Measurements from ENCODE around the gene DENND1A.

DENND1A gene

GRCh38 chr9:123530244-123530643 lies 399.7 kb downstream of the DENND1A start:
- Histone ChIP-seq H2AFZ (ENCODE audit: low read depth, low read length) (no peak overlapping the region), H3K36me3 (ENCODE audit: control insufficient read depth in 1 of 2, insufficient read depth in 2 of 2, low read depth in 1 of 2, low read length in 2 of 2) (peaks cover 0 to 4% of the 10 kb centered on the region in 2 experiments), H3K14ac (ENCODE audit: low read length in 2 of 2) (no peak overlapping the region), H3K27me3 (ENCODE audit: control insufficient read depth in 1 of 2, insufficient read depth in 1 of 2, low read length in 2 of 2) (no peaks in the 10 kb centered on the region), H2BK120ac (ENCODE audit: low read depth, low read length) (no peak overlapping the region), H3K9me3 (ENCODE audit: control insufficient read depth, low read length) (peaks cover 9% of the 10 kb centered on the region), H2BK12ac (ENCODE audit: low read length in 2 of 2) (no peak overlapping the region), H3K79me1 (replicated peaks; ENCODE audit: low read length, poor library complexity, severe bottlenecking) (no peaks in the 10 kb centered on the region), H3K23ac (ENCODE audit: low read length in 2 of 2) (no peak overlapping the region), H3K4ac (ENCODE audit: low read depth in 1 of 2, low read length in 2 of 2) (no peak overlapping the region), H3K4me1 (ENCODE audit: control insufficient read depth, insufficient read depth, low read depth, low read length) (no peaks in the 10 kb centered on the region), H2BK15ac (ENCODE audit: low read depth, poor library complexity, severe bottlenecking) (no peak overlapping the region), H2BK5ac (ENCODE audit: low read depth, low read length, poor library complexity, severe bottlenecking) (no peak overlapping the region), H3K27ac (ENCODE audit: low read length, poor library complexity, severe bottlenecking) (no peak overlapping the region), H4K91ac (ENCODE audit: low read length) (no peak overlapping the region), H2AK5ac (ENCODE audit: low read length, severe bottlenecking) (no peak overlapping the region), H4K8ac (ENCODE audit: low read length) (no peak overlapping the region), H3K9ac (ENCODE audit: low read length) (no peak overlapping the region), H3K4me3 (ENCODE audit: insufficient read depth in 1 of 2, low read depth in 1 of 2, low read length in 2 of 2) (no peak overlapping the region), H3K4me2 (ENCODE audit: low read length, poor library complexity, severe bottlenecking) (no peak overlapping the region), H3K18ac (ENCODE audit: low read depth in 1 of 2, low read length in 2 of 2) (no peak overlapping the region)
- 71% methylated on average over 2 of the region's 4 CpGs for WGBS
- DNase-seq, result no peak

- no peak overlapping the region for H3K23ac ChIP-seq (ENCODE audit: low read length in 2 of 2)
- WGBS, result 61% methylated on average over 2 of the region's 2 CpGs
- no peak overlapping the region for H3K4me3 ChIP-seq (ENCODE audit: insufficient read depth in 1 of 2, low read depth in 1 of 2, low read length in 2 of 2)
- no peaks in the 10 kb centered on the region for H3K4me1 ChIP-seq (ENCODE audit: control insufficient read depth, insufficient read depth, low read depth, low read length)
- H4K91ac ChIP-seq (ENCODE audit: low read length), result no peak overlapping the region
- H2BK12ac ChIP-seq (ENCODE audit: low read length in 2 of 2), result no peak overlapping the region
- no peaks in the 10 kb centered on the region for H3K27me3 ChIP-seq (ENCODE audit: control insufficient read depth in 1 of 2, insufficient read depth in 1 of 2, low read length in 2 of 2)
- no peak overlapping the region for H3K9ac ChIP-seq (ENCODE audit: low read length)
- no peak overlapping the region for H3K14ac ChIP-seq (ENCODE audit: low read length in 2 of 2)
- H2BK120ac ChIP-seq (ENCODE audit: low read depth, low read length), result no peak overlapping the region
- peaks cover 9% of the 10 kb centered on the region for H3K9me3 ChIP-seq (ENCODE audit: control insufficient read depth, low read length)
- H3K18ac ChIP-seq (ENCODE audit: low read depth in 1 of 2, low read length in 2 of 2), result no peak overlapping the region
- no peak overlapping the region for H2BK15ac ChIP-seq (ENCODE audit: low read depth, poor library complexity, severe bottlenecking)
- peaks cover 0 to 4% of the 10 kb centered on the region in 2 experiments for H3K36me3 ChIP-seq (ENCODE audit: control insufficient read depth in 1 of 2, insufficient read depth in 2 of 2, low read depth in 1 of 2, low read length in 2 of 2)
- no peak overlapping the region for H2AK5ac ChIP-seq (ENCODE audit: low read length, severe bottlenecking)
- H3K4ac ChIP-seq (ENCODE audit: low read depth in 1 of 2, low read length in 2 of 2), result no peak overlapping the region
- H3K27ac ChIP-seq (ENCODE audit: low read length, poor library complexity, severe bottlenecking), result no peak overlapping the region
- no peaks in the 10 kb centered on the region for H3K79me1 ChIP-seq (replicated peaks; ENCODE audit: low read length, poor library complexity, severe bottlenecking)
- no peak overlapping the region for H3K4me2 ChIP-seq (ENCODE audit: low read length, poor library complexity, severe bottlenecking)
- H2BK5ac ChIP-seq (ENCODE audit: low read depth, low read length, poor library complexity, severe bottlenecking), result no peak overlapping the region
- DNase-seq, result no peak
- H2AFZ ChIP-seq (ENCODE audit: low read depth, low read length), result no peak overlapping the region
- H4K8ac ChIP-seq (ENCODE audit: low read length), result no peak overlapping the region
Observed at GRCh38 chr9:123528501-123528900, 401.4 kb downstream of the DENND1A start.

- H3K79me1 ChIP-seq (replicated peaks; ENCODE audit: low read length, poor library complexity, severe bottlenecking), result no peaks in the 10 kb centered on the region
- no peaks in the 10 kb centered on the region for H3K27me3 ChIP-seq (ENCODE audit: control insufficient read depth in 1 of 2, insufficient read depth in 1 of 2, low read length in 2 of 2)
Observed at GRCh38 chr9:123527981-123528380, 401.9 kb downstream of the DENND1A start.

GRCh38 chr9:123525957-123526356 lies 404.0 kb downstream of the DENND1A start:
- no peaks in the 10 kb centered on the region for H3K4me1 ChIP-seq (ENCODE audit: control insufficient read depth, insufficient read depth, low read depth, low read length)
- no peak overlapping the region for H2BK5ac ChIP-seq (ENCODE audit: low read depth, low read length, poor library complexity, severe bottlenecking)
- DNase-seq, result no peak

More at GRCh38 chr9:123527981-123528380, 401.9 kb downstream of the DENND1A start:
- H3K4me1 ChIP-seq (ENCODE audit: control insufficient read depth, insufficient read depth, low read depth, low read length), result no peaks in the 10 kb centered on the region
- no peak overlapping the region for H4K91ac ChIP-seq (ENCODE audit: low read length)
- no peak overlapping the region for H2AFZ ChIP-seq (ENCODE audit: low read depth, low read length)
- H4K8ac ChIP-seq (ENCODE audit: low read length), result no peak overlapping the region
- H3K23ac ChIP-seq (ENCODE audit: low read length in 2 of 2), result no peak overlapping the region
- no peak overlapping the region for H3K4ac ChIP-seq (ENCODE audit: low read depth in 1 of 2, low read length in 2 of 2)
- H2BK12ac ChIP-seq (ENCODE audit: low read length in 2 of 2), result no peak overlapping the region
- H2AK5ac ChIP-seq (ENCODE audit: low read length, severe bottlenecking), result no peak overlapping the region
- DNase-seq, result no peak
- H2BK5ac ChIP-seq (ENCODE audit: low read depth, low read length, poor library complexity, severe bottlenecking), result no peak overlapping the region
- peaks cover 9% of the 10 kb centered on the region for H3K9me3 ChIP-seq (ENCODE audit: control insufficient read depth, low read length)
- H2BK120ac ChIP-seq (ENCODE audit: low read depth, low read length), result no peak overlapping the region
- H3K18ac ChIP-seq (ENCODE audit: low read depth in 1 of 2, low read length in 2 of 2), result no peak overlapping the region
- H3K27ac ChIP-seq (ENCODE audit: low read length, poor library complexity, severe bottlenecking), result no peak overlapping the region
- H3K9ac ChIP-seq (ENCODE audit: low read length), result no peak overlapping the region
- WGBS, result 100% methylated on average over 1 of the region's 2 CpGs
- H3K14ac ChIP-seq (ENCODE audit: low read length in 2 of 2), result no peak overlapping the region
- no peak overlapping the region for H3K4me2 ChIP-seq (ENCODE audit: low read length, poor library complexity, severe bottlenecking)
- no peak overlapping the region for H2BK15ac ChIP-seq (ENCODE audit: low read depth, poor library complexity, severe bottlenecking)
- no peak overlapping the region for H3K4me3 ChIP-seq (ENCODE audit: insufficient read depth in 1 of 2, low read depth in 1 of 2, low read length in 2 of 2)
- peaks cover 0 to 4% of the 10 kb centered on the region in 2 experiments for H3K36me3 ChIP-seq (ENCODE audit: control insufficient read depth in 1 of 2, insufficient read depth in 2 of 2, low read depth in 1 of 2, low read length in 2 of 2)

More at GRCh38 chr9:123525957-123526356, 404.0 kb downstream of the DENND1A start:
- H3K9ac ChIP-seq (ENCODE audit: low read length), result no peak overlapping the region
- no peak overlapping the region for H2AK5ac ChIP-seq (ENCODE audit: low read length, severe bottlenecking)
- H3K9me3 ChIP-seq (ENCODE audit: control insufficient read depth, low read length), result peaks cover 9% of the 10 kb centered on the region
- H2BK120ac ChIP-seq (ENCODE audit: low read depth, low read length), result no peak overlapping the region
- no peak overlapping the region for H3K18ac ChIP-seq (ENCODE audit: low read depth in 1 of 2, low read length in 2 of 2)
- H3K4ac ChIP-seq (ENCODE audit: low read depth in 1 of 2, low read length in 2 of 2), result no peak overlapping the region
- H3K14ac ChIP-seq (ENCODE audit: low read length in 2 of 2), result no peak overlapping the region
- H2BK12ac ChIP-seq (ENCODE audit: low read length in 2 of 2), result no peak overlapping the region
- H2BK15ac ChIP-seq (ENCODE audit: low read depth, poor library complexity, severe bottlenecking), result no peak overlapping the region
- H3K27ac ChIP-seq (ENCODE audit: low read length, poor library complexity, severe bottlenecking), result no peak overlapping the region
- no peaks in the 10 kb centered on the region for H3K27me3 ChIP-seq (ENCODE audit: control insufficient read depth in 1 of 2, insufficient read depth in 1 of 2, low read length in 2 of 2)
- no peak overlapping the region for H2AFZ ChIP-seq (ENCODE audit: low read depth, low read length)
- H3K23ac ChIP-seq (ENCODE audit: low read length in 2 of 2), result no peak overlapping the region
- WGBS, result 97% methylated on average over 3 of the region's 3 CpGs
- peaks cover 0 to 4% of the 10 kb centered on the region in 2 experiments for H3K36me3 ChIP-seq (ENCODE audit: control insufficient read depth in 1 of 2, insufficient read depth in 2 of 2, low read depth in 1 of 2, low read length in 2 of 2)
- no peak overlapping the region for H3K4me2 ChIP-seq (ENCODE audit: low read length, poor library complexity, severe bottlenecking)
- H4K8ac ChIP-seq (ENCODE audit: low read length), result no peak overlapping the region
- no peak overlapping the region for H4K91ac ChIP-seq (ENCODE audit: low read length)
- H3K79me1 ChIP-seq (replicated peaks; ENCODE audit: low read length, poor library complexity, severe bottlenecking), result no peaks in the 10 kb centered on the region
- H3K4me3 ChIP-seq (ENCODE audit: insufficient read depth in 1 of 2, low read depth in 1 of 2, low read length in 2 of 2), result no peak overlapping the region
